ENCODE results near the gene CCDC70.
"Not testable (repeated sequence)": the region's sequence is repeated elsewhere in the genome, so short reads cannot be mapped to it uniquely, and the experiment has no call there.

DNA sequence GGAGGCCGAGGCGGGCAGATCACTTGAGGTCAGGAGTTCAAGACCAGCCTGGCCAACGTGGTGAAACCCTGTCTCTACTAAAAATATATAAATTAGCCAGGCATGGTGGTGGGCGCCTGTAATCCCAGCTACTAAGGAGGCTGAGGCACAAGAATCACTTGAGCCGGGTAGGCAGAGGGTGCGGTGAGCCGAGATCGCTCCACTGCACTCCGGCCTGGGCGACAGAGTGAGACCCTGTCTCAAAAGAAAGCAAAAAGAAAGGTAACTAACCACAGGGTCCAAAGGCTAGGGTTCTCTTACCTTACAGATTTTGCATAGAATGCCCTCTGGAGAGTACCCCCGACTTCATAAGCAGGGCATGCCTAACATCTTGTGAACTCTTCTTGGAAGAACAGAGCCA, 37.1 kb upstream of the CCDC70 start:
- TF ChIP-seq, protein P1, sequence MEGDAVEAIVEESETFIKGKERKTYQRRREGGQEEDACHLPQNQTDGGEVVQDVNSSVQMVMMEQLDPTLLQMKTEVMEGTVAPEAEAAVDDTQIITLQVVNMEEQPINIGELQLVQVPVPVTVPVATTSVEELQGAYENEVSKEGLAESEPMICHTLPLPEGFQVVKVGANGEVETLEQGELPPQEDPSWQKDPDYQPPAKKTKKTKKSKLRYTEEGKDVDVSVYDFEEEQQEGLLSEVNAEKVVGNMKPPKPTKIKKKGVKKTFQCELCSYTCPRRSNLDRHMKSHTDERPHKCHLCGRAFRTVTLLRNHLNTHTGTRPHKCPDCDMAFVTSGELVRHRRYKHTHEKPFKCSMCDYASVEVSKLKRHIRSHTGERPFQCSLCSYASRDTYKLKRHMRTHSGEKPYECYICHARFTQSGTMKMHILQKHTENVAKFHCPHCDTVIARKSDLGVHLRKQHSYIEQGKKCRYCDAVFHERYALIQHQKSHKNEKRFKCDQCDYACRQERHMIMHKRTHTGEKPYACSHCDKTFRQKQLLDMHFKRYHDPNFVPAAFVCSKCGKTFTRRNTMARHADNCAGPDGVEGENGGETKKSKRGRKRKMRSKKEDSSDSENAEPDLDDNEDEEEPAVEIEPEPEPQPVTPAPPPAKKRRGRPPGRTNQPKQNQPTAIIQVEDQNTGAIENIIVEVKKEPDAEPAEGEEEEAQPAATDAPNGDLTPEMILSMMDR (conservative IDR thresholded peaks at IDR 0.05) = not testable (repeated sequence)
- not testable (repeated sequence) for TF ChIP-seq ZFX (IDR thresholded peaks at IDR 0.05)
